ENCODE measurements around the gene C11orf24. TPM values are rescaled to one million over a fixed set of nuclear protein-coding genes. Genes with fewer than 3 reads are reported as not detected.

The C11orf24 gene
- total RNA-seq, 4 donors from 2014 or later = 79.2 to 198 (median 183) TPM

GRCh38 chr11:68212421-68213134, 59.2 kb downstream of the C11orf24 start:
- Histone ChIP-seq H3K27ac (peak overlapping the region; percentile 99 to 100 (median 100)), H3K4me3 (peak overlapping the region; percentile 81 to 98 (median 94)), H3K27me3 (no peaks in the 10 kb centered on the region), H3K4me1 (peaks cover 5 to 71% (median 12%) of the 10 kb centered on the region in 4 donors), H3K36me3 (no peaks in the 10 kb centered on the region), H3K9me3 (no peaks in the 10 kb centered on the region)
- DNase-seq = peak; percentile 69 to 85 (median 79)
- TF ChIP-seq, protein P1, sequence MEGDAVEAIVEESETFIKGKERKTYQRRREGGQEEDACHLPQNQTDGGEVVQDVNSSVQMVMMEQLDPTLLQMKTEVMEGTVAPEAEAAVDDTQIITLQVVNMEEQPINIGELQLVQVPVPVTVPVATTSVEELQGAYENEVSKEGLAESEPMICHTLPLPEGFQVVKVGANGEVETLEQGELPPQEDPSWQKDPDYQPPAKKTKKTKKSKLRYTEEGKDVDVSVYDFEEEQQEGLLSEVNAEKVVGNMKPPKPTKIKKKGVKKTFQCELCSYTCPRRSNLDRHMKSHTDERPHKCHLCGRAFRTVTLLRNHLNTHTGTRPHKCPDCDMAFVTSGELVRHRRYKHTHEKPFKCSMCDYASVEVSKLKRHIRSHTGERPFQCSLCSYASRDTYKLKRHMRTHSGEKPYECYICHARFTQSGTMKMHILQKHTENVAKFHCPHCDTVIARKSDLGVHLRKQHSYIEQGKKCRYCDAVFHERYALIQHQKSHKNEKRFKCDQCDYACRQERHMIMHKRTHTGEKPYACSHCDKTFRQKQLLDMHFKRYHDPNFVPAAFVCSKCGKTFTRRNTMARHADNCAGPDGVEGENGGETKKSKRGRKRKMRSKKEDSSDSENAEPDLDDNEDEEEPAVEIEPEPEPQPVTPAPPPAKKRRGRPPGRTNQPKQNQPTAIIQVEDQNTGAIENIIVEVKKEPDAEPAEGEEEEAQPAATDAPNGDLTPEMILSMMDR (IDR thresholded peaks at IDR 0.05) = peak in 4 of 6 experiments; percentile 11 to 54 (median 40)
- peak in 1 of 2 donors; percentile 25 for TF ChIP-seq POLR2A (IDR thresholded peaks at IDR 0.05)

DNA sequence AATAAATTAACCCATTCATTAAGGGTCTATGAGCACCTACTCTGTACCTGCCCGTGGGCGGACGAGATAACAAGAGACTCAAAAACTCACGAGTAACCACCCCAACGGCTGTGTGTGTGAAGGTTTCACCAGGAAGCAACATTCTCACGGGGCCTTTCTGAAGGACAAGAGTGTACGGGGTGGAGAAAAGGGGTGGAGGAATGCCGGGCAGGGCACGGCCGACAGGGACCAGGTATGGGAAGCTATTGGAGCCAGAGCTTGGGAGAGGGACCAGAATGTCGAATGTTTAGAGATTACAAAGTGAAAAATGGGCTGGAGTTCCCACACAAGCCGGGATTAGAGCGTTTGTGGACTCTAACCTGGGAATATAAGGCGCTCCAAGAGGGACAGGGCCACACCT, 60.2 kb downstream of the C11orf24 start:
- Histone ChIP-seq H3K4me3 (peak overlapping the region; percentile 81 to 98 (median 94)), H3K4me1 (peaks cover 5 to 72% (median 12%) of the 10 kb centered on the region in 4 donors), H3K9me3 (no peaks in the 10 kb centered on the region), H3K27ac (peak overlapping the region in 3 of 4 donors; percentile 99 to 100 (median 99)), H3K27me3 (no peaks in the 10 kb centered on the region), H3K36me3 (no peaks in the 10 kb centered on the region)
- peak; percentile 21 to 68 (median 63) for DNase-seq
- TF ChIP-seq, protein P1 (IDR thresholded peaks at IDR 0.05) = peak in 2 of 6 experiments; percentile 2 to 8
- peak in 1 of 2 donors; percentile 39 for TF ChIP-seq POLR2A (IDR thresholded peaks at IDR 0.05)

Other genes starting within 250 kb of the C11orf24 start
- 100 to 1,000 TPM; 153 to 195 (median 162) TPM for gene NDUFS8, start 241.3 kb downstream of the C11orf24 start, total RNA-seq
- 100 to 1,000 TPM; 239 to 586 (median 464) TPM for gene TCIRG1, start 232.9 kb downstream of the C11orf24 start, total RNA-seq
- 100 to 1,000 TPM in 3 of 4 donors, 10 to 100 TPM in 1; 41.3 to 179 (median 130) TPM for gene CHKA, start 150.6 kb downstream of the C11orf24 start, total RNA-seq
- 10 to 100 TPM; 55.3 to 74.8 (median 60.3) TPM for gene KMT5B, start 58.7 kb downstream of the C11orf24 start, total RNA-seq
- 100 to 1,000 TPM; 149 to 196 (median 168) TPM for gene LRP5, start 40.6 kb upstream of the C11orf24 start, total RNA-seq
- gene PPP6R3, start 188.8 kb upstream of the C11orf24 start, total RNA-seq = 100 to 1,000 TPM; 130 to 282 (median 156) TPM

All from Peyer's patch (tissue), 4 donors.